Stimulated activated CD8-positive, alpha-beta memory T cell treated with anti-CD3 and anti-CD28 coated beads, Interleukin-2, amount 100 ng/mL, for 48 hours (primary cell): ENCODE data around the gene COL4A5.
"Not testable (repeated sequence)": the region's sequence is repeated elsewhere in the genome, so short reads cannot be mapped to it uniquely, and the experiment has no call there.

Source experiments
- DNase-seq, 2 donors: peaks; one replicate each; pipeline ENCODE4 v3.0.0-alpha.2; 2020; ENCODE audit warnings: low read depth in 2 of 2

The COL4A5 gene

DNA sequence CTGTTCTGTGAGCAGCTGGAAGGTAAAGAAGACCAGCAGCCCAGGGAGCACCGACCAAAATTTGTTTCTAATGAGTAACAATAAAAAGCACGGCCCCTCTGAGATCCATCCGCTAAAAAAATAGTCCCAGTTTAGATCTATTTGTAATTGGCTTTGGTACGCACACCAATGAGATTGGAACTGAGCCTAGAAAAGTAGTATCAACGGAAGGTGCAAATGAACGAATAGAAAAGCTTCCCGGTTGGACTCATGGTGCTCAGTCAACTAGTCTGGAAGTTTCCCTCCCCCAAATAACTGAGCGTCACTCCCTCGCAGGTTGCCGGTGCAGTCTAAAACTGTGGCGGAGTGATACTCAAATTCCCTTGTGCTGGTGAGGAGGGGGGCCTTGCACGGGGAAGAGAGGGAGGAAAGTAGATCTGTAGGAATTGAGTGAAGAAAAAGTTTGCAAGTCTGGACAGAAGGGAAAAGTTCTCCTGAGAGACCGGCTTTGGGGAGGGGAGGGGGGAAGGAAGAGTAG lies at the start of gene COL4A5:
Gene COL4A5, plus strand, starts transcription at position 413 of the 517 bp plus-strand sequence. CDS start 288 bp downstream, outside the sequence.
- no peak for DNase-seq

DNA sequence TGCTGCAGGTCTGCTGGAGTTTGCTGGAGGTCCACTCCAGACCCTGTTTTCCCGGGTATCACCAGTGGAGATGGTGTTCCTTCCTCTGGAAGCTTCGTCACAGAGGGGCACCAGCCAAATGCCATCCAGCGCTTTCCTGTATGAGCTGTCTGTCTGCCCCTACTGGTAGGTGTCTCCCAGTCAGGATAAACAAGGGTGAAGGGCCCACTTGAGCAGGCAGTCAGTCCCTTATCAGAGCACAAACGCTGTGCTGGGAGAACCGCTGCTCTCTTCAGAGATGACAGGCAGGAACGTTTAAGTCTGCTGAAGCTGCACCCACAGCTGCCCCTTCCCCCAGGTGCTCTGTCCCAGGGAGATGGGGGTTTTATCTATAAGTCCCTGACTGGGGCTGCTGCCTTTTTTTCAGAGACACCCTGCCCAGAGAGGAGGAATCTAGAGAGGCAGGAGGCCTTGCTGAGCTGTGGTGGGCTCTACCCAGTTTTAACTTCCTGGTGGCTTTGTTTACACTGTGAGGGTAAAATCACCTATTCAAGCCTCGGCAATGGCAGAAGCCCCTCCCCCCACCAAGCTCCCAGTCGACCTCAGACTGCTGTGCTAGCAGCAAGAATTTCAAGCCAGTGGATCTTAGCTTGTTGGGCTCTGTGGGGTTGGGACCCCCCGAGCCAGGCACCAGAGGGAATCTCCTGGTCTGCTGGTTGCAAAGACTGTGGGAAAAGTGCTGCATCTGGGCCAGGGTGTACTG lies 48.5 kb upstream of the COL4A5 start:
- DNase-seq = not testable (repeated sequence)

DNA sequence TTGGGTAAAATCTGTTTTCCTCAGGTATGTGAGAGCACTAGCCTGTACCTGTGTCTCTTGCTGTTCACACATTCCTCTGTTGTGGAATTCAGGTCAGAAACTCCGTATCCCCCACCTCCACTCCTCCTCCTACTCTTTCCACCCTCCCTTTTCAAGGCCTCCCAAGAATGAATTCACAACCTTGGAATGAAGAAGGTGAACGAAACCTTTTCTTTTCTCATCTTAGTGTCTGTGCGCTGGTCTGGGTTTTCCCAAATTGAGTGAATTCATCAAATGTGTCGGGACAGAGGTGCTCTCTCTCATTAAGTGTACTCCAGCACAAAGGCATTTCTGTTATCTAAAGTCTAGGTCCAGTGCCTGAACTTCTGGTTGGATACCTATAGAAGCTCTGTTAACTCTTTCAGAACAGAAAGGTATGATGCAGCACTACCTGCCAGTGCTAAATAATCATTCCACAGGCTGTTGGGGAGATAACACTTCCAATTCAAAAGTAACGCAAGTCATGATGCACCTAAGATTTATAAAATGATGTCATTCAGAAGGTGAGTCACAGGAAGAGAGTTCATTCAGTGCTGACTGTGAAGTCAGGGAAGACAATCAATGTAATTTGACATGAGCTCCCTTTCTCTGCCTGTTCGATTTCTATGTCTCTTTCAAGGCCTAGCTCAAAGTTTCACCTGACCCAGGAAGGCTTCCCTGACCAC lies 43.3 kb upstream of the COL4A5 start:
- DNase-seq = no peak

DNA sequence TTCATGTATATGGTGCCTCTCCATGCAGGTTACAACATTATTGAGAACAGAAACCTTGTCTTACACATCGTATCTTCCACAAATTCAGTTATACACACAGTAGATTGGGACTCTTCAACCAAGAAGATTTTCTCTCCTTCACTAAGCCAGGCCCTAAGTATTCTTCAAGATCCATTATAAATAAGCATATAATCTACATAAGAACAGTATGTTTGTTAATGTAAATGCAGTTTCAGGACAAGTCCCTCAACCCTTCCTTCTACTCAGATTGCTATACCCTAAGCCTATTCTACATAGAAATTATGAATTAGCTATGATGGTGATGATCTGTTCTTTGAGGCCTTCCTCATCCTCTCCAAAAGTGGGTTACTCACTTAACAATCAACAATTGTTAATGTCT lies 42.7 kb upstream of the COL4A5 start:
- DNase-seq = no peak

DNA sequence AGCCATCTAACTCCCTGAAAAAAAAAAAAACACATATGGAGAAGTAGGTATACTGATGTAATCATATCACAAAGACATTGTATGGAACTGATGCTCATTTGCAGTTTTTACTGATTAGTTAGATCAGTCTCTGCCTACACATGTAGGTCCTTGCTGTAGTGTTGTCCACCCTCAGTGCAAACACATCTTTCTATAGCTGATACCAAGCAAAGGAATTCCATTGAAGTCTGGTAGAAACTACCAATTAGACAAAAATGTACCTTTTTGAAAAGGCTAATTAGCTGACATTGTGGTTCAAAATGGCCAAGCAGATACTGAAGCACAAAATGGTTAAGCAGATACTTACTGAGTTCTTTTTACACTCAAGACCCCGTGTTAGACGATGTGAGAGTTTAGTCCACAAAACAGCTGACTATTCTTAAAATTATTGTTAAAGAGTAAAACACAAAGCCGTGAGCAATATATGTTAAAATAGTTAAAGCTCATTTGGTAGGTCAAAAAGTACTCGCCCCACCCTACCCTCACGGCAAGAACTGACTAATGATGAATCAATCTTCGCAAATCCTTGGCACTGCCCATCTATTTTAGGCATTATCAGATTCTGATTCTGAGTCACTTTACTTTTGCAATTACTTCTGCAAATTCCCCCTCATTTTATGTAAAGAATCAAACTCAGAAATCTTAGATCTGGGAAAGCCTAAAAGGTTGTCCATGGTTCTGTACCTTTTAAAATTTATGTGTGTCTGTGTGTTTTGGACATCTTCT lies 41.8 kb upstream of the COL4A5 start:
- no peak for DNase-seq

DNA sequence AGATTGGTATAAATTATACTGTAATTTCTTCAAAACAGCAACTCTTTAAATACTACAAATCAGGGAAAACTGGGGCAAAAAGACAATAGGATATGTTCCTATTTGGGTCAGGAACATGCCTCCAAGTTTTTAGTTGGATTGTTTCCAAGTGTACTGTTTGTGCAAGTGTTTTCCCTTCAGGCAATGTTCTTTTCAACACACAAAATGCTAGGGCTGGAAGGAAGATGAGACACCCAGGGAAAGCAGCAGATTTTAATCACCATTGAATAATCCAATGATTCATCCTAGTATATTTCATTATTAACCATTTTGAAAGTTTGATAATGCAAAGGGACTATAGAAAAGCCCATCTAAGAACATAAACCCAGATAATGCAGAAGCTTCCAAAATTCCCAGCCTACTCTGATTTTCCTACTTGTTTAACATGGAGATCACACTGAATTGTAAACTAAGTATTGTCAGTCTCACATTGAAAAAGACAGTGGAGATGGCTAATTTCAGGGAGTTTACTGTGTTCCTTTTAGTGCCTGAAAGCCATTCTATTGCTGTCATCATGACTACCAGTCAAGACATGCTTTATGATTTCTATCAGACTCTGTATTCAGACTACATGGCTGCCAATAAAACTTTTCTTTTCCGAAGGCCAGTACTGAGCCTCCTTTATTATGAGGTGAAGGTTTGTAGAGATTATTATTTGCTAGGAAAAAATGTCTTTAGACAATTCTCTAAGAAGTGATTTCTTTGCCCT lies 40.0 kb upstream of the COL4A5 start:
- no peak for DNase-seq

DNA sequence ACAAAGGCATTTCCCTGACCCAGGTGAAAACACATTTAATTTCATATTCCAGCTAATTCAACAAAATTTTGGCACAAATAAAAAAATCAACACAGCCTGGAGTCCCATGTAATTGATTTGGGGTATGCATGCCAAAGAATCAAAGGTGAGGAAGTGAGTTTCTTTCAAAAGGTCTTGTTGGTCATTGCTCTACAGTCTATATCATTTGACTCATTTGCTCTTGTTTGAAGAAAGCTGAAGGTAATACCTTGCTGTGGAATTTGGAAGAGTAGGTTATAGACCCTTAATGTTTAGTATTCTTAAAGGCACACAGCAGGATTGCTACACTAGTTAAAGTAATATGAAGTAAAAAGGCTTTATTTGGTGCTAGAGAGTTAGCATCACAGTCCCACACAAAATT lies 26.9 kb upstream of the COL4A5 start:
- no peak for DNase-seq

DNA sequence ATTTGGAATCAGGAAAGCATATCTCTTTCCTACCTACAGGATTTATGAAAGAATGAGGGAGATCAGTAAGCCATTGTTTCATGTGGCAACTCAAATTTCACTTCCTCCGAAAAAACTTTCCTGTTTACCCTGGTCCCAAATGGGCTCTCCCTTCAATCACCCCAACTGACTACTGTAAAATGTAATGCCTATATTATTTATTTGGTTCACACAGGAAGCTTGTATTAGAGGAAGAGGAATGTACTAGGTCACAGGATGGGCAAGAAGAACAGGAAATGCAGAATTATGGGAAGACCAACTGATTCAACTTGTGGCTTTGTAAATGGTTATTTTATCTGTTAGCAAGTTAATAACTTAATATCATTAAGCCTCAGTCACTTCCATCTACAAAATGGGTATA lies 24.5 kb upstream of the COL4A5 start:
- DNase-seq = no peak

DNA sequence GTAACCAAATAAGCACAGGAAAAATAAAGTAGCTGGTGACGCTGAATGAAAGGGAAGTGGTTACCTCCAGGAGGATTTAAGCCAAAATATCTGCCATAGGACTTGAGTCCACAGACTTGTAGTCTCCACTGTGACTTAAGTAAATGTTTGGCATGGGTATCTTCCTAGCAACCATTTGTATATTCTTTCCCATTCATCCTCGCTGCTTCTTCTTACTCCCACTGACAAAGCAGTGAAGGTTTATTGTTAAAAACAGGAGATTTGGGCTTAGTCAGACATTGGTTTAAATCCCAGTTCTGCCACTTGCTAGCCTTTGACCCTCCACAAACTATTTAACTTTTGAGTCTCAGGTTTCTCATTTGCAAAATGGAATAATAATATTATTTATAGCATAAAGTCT lies 23.7 kb upstream of the COL4A5 start:
- no peak for DNase-seq

DNA sequence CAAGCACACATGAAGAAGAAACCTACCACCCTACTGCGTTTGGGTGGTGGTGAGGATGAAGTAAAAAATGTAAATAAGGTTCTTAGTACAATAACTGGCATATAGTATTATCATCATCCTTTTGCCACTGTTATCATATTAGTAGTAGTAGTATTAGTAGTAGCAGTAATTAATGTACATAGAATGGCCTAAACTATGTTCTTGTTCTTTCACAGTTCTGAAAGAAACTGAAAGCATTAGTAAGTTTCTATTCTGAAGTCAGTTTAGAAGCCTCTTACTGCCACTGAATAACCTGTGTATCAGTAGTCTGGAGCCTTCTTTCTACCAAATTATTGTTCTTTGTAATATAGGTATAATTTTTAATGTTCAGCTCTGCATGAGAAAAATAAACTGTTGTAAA lies 22.4 kb upstream of the COL4A5 start:
- DNase-seq = no peak

DNA sequence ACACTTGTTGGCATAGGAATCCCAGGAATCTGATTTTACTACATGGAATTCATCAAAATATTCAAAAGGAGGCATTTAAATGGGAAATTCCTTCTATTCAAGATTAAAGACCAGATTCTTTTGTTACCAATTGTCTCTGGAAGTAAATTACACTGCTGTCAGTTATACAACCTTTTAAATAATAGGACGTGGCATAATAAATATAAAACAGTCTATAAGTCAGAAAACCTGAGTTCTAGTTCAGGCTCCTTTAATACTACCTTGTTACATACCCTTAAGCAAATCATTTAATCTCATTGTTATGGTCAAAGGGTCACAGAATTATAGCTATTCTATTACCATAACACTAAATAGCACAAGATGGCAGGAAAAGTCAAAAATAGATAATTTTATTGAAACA lies 20.2 kb upstream of the COL4A5 start:
- no peak for DNase-seq

DNA sequence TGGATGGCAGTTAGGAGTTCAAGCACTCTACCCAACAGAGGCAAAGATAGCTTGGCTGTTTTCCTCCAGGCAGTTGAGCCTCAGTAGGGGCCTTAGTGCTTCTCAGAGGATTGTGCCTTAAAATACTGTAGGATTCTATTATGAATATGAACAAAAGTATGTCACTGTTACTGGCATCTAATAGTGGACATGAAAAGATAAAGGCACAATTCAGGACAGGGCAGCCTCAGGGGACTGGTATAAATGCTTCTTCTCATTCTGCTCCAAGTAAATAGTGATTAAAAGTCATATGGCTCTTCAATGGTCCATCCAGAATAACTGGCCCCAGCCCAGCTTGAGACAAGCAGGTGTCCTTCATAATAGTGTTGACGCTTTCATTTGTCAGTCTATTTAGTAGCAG lies 19.2 kb upstream of the COL4A5 start:
- no peak for DNase-seq

DNA sequence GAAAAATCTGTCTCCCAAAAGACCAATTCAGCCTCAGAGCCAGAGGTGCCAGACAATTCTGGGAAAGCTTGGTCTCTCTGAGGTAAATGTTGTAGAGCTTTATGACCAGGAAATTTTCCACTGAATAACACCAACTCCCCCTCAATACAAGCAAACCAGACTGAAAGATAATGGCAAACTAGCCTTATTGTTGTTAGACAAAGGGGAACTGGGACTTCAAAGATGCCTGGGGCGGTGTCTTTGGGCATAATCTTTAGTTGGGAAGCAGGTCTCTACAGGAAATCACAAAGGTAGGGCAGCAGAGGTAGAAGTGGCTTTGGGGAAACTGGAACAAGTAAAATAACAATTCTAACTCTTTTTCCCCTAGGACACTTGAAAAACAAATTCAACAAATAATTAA lies 13.4 kb upstream of the COL4A5 start:
- DNase-seq = no peak

DNA sequence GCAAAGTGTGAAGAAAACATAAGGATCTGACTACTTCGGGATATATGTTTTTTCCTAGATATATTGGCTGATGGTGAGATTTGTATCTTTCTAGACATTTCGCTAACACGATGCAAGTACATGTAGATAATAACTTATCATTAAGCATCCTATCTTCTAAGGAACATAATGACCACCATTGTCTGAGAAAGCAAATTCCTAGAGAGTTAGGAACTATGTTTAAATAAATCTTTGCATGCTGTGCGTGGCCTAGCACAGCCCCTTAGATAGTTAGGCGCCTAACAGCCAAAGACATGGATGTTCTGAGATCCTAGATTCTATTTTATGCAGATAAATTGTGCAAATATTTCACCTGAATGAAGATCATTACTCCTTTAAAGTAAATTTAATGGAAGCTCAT lies 4.4 kb upstream of the COL4A5 start:
- DNase-seq = no peak

DNA sequence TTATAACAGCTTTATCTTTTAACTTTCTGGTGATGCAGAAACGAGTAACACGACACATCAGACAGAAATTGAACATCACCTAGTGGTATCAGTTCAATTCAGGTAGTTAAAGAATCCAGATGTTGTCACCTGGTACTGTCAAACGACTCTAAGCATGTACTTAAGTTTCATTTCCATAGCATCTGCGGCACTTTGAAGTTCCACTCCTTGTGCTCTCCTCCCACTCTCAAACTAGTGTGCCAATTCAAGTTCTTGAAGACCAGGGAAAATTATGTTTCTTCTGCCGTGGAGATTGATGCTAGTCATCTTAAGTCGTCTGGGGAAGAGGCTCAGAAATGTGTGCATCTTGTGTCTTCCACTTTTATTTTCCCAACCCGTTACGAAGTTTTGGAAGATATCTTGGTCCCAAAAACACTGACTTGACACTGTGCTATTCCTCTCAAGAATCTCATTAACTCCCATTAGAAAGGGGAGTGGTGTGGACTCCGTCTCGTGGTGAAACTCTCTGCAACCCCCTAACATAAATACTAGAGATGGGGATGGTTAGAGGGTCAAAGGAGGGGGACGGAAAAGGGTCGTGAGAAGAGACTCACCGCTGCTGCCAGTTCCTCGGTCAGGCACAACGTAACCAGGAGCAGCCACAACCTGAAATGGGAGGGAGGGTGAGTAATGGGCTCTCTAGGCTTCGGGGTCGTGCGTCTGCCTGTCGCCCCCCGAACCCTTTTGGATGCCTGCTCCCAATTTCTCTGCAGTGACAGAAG lies 2.1 kb upstream of the COL4A5 start:
- no peak for DNase-seq

DNA sequence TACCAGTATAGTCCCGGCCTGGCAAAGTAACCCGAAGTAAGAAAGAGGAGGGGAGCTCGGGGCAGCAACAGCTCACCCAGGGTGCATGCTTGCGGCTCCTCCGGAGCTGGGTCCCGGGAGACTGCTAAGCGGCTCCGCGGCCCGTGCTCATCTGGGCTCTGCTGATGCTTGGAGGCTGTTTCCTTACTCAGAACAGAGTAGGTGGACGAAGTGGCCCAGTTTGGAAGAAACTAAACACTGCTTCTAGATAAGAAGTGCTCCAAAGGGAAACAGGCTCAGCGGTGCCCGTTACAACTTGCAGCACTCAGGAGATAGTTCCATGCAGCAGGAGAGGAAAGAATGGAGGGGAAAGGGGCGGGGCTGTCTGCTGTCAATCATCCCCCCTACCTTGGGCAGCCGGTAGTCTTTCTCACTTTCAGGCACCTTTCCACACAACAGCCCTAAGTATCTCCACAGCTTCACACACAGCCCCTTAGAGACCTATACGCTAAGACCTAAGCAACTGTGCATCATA lies 1.5 kb upstream of the COL4A5 start, which contains the start of gene COL4A6:
Gene COL4A6, minus strand, starts transcription at position 313 of the 514 bp plus-strand sequence. Its CDS starts 226 bp downstream, at position 87.
- DNase-seq = no peak

DNA sequence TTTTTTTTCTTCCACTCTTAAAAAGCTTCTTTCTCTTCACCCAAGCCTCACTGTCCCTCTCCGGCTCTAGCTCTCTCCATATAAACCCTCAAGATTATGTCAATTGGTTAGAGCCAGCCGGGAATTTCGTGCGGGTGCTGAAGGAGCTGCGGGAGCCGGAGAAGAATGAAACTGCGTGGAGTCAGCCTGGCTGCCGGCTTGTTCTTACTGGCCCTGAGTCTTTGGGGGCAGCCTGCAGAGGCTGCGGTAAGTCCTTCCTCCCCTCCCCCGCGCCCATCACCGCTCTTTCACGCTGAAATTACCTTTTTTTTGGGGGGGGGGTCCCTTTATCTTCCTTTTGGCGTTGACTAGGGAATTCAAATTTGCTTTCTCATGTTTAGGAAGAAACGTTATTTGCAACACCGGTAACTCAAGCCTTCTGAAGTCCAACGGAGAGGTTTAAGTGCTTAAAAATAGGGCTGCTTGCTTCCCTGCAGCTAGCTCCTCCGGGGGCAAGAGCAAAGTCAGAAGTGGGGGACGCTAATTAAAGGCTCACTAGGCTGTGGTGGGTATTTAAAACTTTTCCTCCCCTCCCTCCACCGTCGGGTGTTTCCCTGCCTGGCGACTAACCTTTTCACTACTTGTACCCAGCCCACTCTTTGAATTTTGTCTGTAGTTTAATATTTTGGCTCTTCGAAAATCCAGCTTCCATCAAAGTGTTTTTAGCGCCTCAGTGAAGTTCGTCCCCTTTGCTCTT lies 491 bp downstream of the COL4A5 start:
- no peak for DNase-seq

DNA sequence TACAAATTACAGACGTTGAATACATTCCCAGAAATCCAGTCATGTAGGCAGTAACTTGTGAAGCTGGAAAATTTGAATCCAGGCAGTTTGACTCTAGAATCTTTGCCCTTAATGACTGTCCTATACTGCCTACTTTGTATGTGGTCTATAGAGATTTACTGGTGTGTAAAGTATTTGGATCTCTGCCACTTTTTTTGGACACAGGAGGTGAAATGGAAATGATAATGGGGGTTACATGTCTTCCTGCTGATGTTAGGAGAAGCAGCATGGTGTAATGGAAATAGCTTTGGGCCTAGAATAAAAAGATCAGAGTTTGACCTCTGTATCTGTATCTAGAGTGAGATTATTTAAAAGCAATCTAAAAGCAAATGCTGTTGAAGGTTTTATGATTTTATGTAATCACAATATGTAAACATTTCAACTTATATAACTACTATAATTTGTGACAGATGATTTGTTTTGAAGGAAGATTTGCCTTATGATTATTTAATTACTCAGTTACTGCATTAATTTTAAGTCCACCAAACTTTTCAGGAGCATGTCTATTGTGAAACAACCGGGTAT lies 3.3 kb downstream of the COL4A5 start:
- no peak for DNase-seq

DNA sequence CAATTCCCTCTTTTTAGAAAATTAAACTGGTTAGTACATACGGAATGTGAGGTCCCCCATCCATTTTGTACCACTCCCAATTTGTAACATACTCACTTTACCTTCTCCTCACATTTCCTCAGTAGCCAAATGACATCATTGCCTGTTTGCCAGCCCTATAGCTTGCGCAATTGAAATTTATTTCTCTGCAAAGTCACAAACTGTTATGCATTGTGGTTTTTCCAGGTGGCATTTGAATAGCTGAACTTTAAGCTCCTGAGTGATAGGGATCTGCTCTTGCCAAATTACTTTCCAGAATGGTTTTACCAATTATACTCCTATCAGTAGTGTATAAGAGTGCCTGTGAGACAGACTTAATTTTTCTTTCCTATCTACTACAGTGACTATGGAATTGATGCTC lies 7.7 kb downstream of the COL4A5 start:
- DNase-seq = no peak

DNA sequence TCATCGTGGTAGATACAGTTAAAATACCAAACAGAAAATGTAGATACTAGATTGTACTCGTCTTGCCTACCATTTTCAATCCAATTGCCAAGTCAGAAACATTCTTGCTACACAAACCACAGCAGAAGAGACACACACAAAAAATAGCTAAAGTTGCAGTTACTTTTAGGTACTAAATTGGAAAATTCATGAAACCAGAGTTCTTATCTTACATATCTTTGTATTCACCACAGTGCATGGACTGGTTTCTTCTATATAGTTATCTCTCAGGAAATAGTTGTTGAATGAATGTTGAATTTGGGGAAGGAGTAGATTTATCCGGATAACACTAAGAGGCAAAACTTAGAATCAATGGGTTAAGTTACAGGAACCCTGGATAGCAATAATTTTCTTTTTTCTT lies 14.2 kb downstream of the COL4A5 start:
- DNase-seq = no peak
